K562 (cell line): ENCODE measurements around the gene CCNY. TPM values are rescaled to one million over a fixed set of nuclear protein-coding genes. Genes with fewer than 3 reads are reported as not detected.

Source experiments
- ATAC-seq: fragments of 200-7000 bp; cut with Tn5 transposase; 3 replicates; pipeline ENCODE4 v1.9.1; 2020; ENCODE audit warnings: moderate library complexity
- BruUV-seq: library from RNA; stranded (reverse); fragments of 400-500 nt; replicated peaks from 2 replicates; lab custom pipeline; 2021; lab: Mats Ljungman, UMichigan
- CTCF ChIA-PET: fragments of 300-600 bp; formaldehyde crosslinking; extraction: SDS; loops from one replicate; lab custom pipeline; 2021; ENCODE audit warnings: low intra/inter-chr PET ratio; lab: Yijun Ruan, JAX
- POLR2A ChIA-PET: fragments of 300-600, 350-650 bp; sonication (Branson Sonifier 250); formaldehyde crosslinking; extraction: SDS; loops from one replicate; lab custom pipeline; 2021; ENCODE audit warnings: antibody characterized with exemption, inconsistent platforms; lab: Yijun Ruan, JAX
- DNase-seq, 4 experiments: peaks; one replicate each; pipeline versions ENCODE4 v3.0.0 to v3.0.0-alpha.2; 2011 to 2018; ENCODE audit warnings: low spot score in 3 of 4, mixed read lengths in 3 of 4; ENCODE audit errors: extremely low read depth in 1 of 4
- FAIRE-seq: peaks from 2 replicates; lab custom pipeline; 2011; peaks lifted over from hg19 to GRCh38; lab: Jason Lieb, UNC
- H2AFZ ChIP-seq: 2 replicates; pipeline ENCODE4 v1.6.0; 2011; ENCODE audit warnings: low read depth, low read length, control low read depth, inconsistent platforms
- H3K27ac ChIP-seq: fragments of 200-600 bp; 3 replicates; pipeline ENCODE4 v1.8.0; 2011; ENCODE audit warnings: low read depth, mild to moderate bottlenecking, control low read depth, inconsistent platforms, low read length, moderate library complexity, mixed read lengths; ENCODE audit errors: extremely low read depth
- H3K27me3 ChIP-seq, 2 experiments: fragments of 300-600 bp in 1 of 2; 2 replicates in 1 of 2; 3 replicates in 1 of 2; pipeline versions ENCODE4 v1.6.0 to v1.8.0; 2011; ENCODE audit warnings: inconsistent platforms in 2 of 2, low read length in 2 of 2, mild to moderate bottlenecking in 1 of 2, mixed read lengths in 1 of 2, moderate library complexity in 1 of 2; ENCODE audit not compliant: control insufficient read depth in 2 of 2, insufficient read depth in 2 of 2
- H3K36me3 ChIP-seq: fragments of 300-600 bp; 3 replicates; pipeline ENCODE4 v1.8.0; 2011; ENCODE audit warnings: mild to moderate bottlenecking, low read length, inconsistent platforms; ENCODE audit not compliant: control insufficient read depth, insufficient read depth
- H3K4me1 ChIP-seq, 2 experiments: fragments of 200-600 bp in 1 of 2; replicated peaks in 1 of 2; 2 replicates in 1 of 2; 3 replicates in 1 of 2; pipeline versions ENCODE4 v1.5.1 to v1.8.0; 2011; ENCODE audit warnings: inconsistent platforms in 2 of 2, low read length in 2 of 2, mild to moderate bottlenecking in 1 of 2, mixed read lengths in 1 of 2, moderate library complexity in 1 of 2; ENCODE audit not compliant: control insufficient read depth in 2 of 2, insufficient read depth in 2 of 2
- H3K4me2 ChIP-seq: 2 replicates; pipeline ENCODE4 v1.6.1; 2011; ENCODE audit warnings: low read length, control low read depth, inconsistent platforms, mixed read lengths; ENCODE audit not compliant: insufficient read depth
- H3K4me3 ChIP-seq: fragments of 200-600 bp; sonication (generic), shearing (Covaris generic); 2 replicates; pipeline ENCODE4 v1.5.1; 2016; ENCODE audit warnings: control low read depth, inconsistent platforms
- H3K79me2 ChIP-seq: fragments of 200-600 bp; 3 replicates; pipeline ENCODE4 v1.8.0; 2011; ENCODE audit warnings: low read length, inconsistent platforms; ENCODE audit not compliant: control insufficient read depth, insufficient read depth
- H3K9ac ChIP-seq, 2 experiments: 2 replicates each; pipeline versions ENCODE4 v1.6.0 to v1.6.1; 2011; ENCODE audit warnings: low read depth in 2 of 2, low read length in 2 of 2, control low read depth in 1 of 2, inconsistent platforms in 1 of 2, mild to moderate bottlenecking in 1 of 2, mixed read lengths in 1 of 2; ENCODE audit not compliant: insufficient read depth in 1 of 2
- H3K9me1 ChIP-seq: one replicate; pipeline ENCODE4 v1.6.0; 2011; ENCODE audit warnings: inconsistent platforms, mild to moderate bottlenecking, low read length, moderate library complexity; ENCODE audit not compliant: control insufficient read depth, insufficient read depth
- H3K9me3 ChIP-seq: replicated peaks from 2 replicates; pipeline ENCODE4 v1.5.1; 2011; ENCODE audit warnings: low read depth, low read length, inconsistent platforms; ENCODE audit not compliant: control insufficient read depth, insufficient read depth
- H4K20me1 ChIP-seq: replicated peaks from 2 replicates; pipeline ENCODE4 v1.6.1; 2011; ENCODE audit warnings: low read length, inconsistent platforms, mixed read lengths; ENCODE audit not compliant: control insufficient read depth, insufficient read depth
- CBX5 ChIP-seq: IDR thresholded peaks from 2 replicates; pipeline ENCODE4 v1.6.1; 2014; ENCODE audit warnings: low read depth, borderline replicate concordance
- GABPB2 ChIP-seq: fragments of 250-450 bp; sonication (Bioruptor Pico); conservative IDR thresholded peaks from 2 replicates; pipeline ENCODE4 v1.5.1; 2021; ENCODE audit warnings: mild to moderate bottlenecking
- KAT7 ChIP-seq: sonication (generic); formaldehyde crosslinking; IDR thresholded peaks from 2 replicates; pipeline ENCODE4 v1.8.0; 2022; ENCODE audit warnings: missing genetic modification reagents, mild to moderate bottlenecking, borderline replicate concordance
- KAT8 ChIP-seq: fragments of 450-650 bp; IDR thresholded peaks from 2 replicates; pipeline ENCODE4 v1.6.1; 2016; ENCODE audit warnings: low read depth, mild to moderate bottlenecking
- KLF6 ChIP-seq: fragments of 250-450 bp; sonication (Bioruptor Pico); IDR thresholded peaks from 2 replicates; pipeline ENCODE4 v1.4.0; 2020; ENCODE audit warnings: mild to moderate bottlenecking, moderate library complexity, borderline replicate concordance
- MEIS2 ChIP-seq: fragments of 450-650 bp; IDR thresholded peaks from 2 replicates; pipeline ENCODE4 v1.6.1; 2014; ENCODE audit warnings: mild to moderate bottlenecking; ENCODE audit not compliant: partially characterized antibody
- MLX ChIP-seq, 2 experiments: fragments of 450-650 bp in 1 of 2; sonication (generic) in 1 of 2; formaldehyde crosslinking; conservative IDR thresholded peaks; 2 replicates each; pipeline versions ENCODE4 v1.4.0 to v1.8.1; 2020 to 2022; ENCODE audit warnings: mild to moderate bottlenecking in 1 of 2, missing genetic modification reagents in 1 of 2
- NBN ChIP-seq: fragments of 450-650 bp; IDR thresholded peaks from 2 replicates; pipeline ENCODE4 v1.6.1; 2016; ENCODE audit warnings: low read depth, mild to moderate bottlenecking
- NFIX ChIP-seq: fragments of 250-450 bp; sonication (Bioruptor Pico); IDR thresholded peaks from 2 replicates; pipeline ENCODE4 v1.4.0; 2020; ENCODE audit warnings: low read depth, mild to moderate bottlenecking, moderate library complexity
- NFXL1 ChIP-seq: fragments of 450-650 bp; formaldehyde crosslinking; IDR thresholded peaks from 2 replicates; pipeline ENCODE4 v1.4.0; 2021; ENCODE audit warnings: mild to moderate bottlenecking
- NUFIP1 ChIP-seq: fragments of 450-650 bp; IDR thresholded peaks from 2 replicates; pipeline ENCODE4 v1.6.1; 2018; ENCODE audit not compliant: partially characterized antibody
- PHF20 ChIP-seq: fragments of 450-650 bp; IDR thresholded peaks from 2 replicates; pipeline ENCODE4 v1.6.1; 2018; ENCODE audit not compliant: partially characterized antibody
- POLR2AphosphoS2 ChIP-seq: IDR thresholded peaks from 2 replicates; pipeline ENCODE4 v1.6.1; 2012; ENCODE audit warnings: low read length, improper control_type of control experiment
- POLR2H ChIP-seq: IDR thresholded peaks from 2 replicates; pipeline ENCODE4 v1.6.1; 2016; ENCODE audit warnings: missing genetic modification characterization, low read depth, mild to moderate bottlenecking, control low read depth, missing compliant biosample characterization, moderate library complexity
- PRMT5 ChIP-seq: sonication (generic); formaldehyde crosslinking; IDR thresholded peaks from 2 replicates; pipeline ENCODE4 v1.5.0; 2020; ENCODE audit warnings: missing genetic modification reagents
- RBM39 ChIP-seq: fragments of 200-400 bp; formaldehyde crosslinking; optimal IDR thresholded peaks from 2 replicates; pipeline ENCODE3; 2018; ENCODE audit warnings: low read depth, low read length
- SMARCA4 ChIP-seq: fragments of 450-650 bp; IDR thresholded peaks from 2 replicates; pipeline ENCODE4 v1.6.1; 2016
- SUPT5H ChIP-seq: fragments of 450-650 bp; IDR thresholded peaks from 2 replicates; pipeline ENCODE4 v1.6.1; 2016
- TSC22D4 ChIP-seq: fragments of 450-650 bp; IDR thresholded peaks from 2 replicates; pipeline ENCODE4 v1.6.1; 2016; ENCODE audit warnings: missing genetic modification characterization, missing biosample characterization, control low read depth
- ZNF134 ChIP-seq: fragments of 250-450 bp; sonication (Bioruptor Pico); conservative IDR thresholded peaks from 2 replicates; pipeline ENCODE4 v1.4.0; 2020
- ZNF740 ChIP-seq, 3 experiments: fragments of 200-800 bp in 1 of 3; sonication (Bioruptor generic) in 1 of 3; sonication (generic) in 1 of 3; formaldehyde crosslinking in 1 of 3; IDR thresholded peaks; 2 replicates each; pipeline versions ENCODE4 v1.6.1 to v1.8.0; 2016 to 2022; ENCODE audit warnings: mild to moderate bottlenecking in 2 of 3, missing compliant biosample characterization in 2 of 3, missing genetic modification characterization in 2 of 3, missing genetic modification reagents in 1 of 3
- ZZZ3 ChIP-seq: fragments of 450-650 bp; IDR thresholded peaks from 2 replicates; pipeline ENCODE4 v1.6.1; 2016; ENCODE audit warnings: antibody characterized with exemption, mild to moderate bottlenecking, moderate library complexity
- WGBS: fragments of 100-300 bp; shearing (Covaris generic); methylation state at CpG from one replicate; pipeline ENCODE4 v1.1.6; 2016; ENCODE audit warnings: low coverage, mixed read lengths; ENCODE audit not compliant: insufficient coverage; ENCODE audit errors: missing lambda C conversion rate; 5-methylcytosine and 5-hydroxymethylcytosine counted together
- in situ Hi-C: fragments of 300-500 bp; cut with MboI; formaldehyde crosslinking; loops from 4 replicates; pipeline ENCODE4 v1.15.0; 2018; ENCODE audit warnings: inconsistent platforms, mixed read lengths
- intact Hi-C: fragments of 100-400 bp; cut with micrococcal nuclease; formaldehyde crosslinking; loops from 2 replicates; pipeline ENCODE4 v1.14.2; 2022
- polyA plus RNA-seq, 8 experiments: library from polyadenylated mRNA; depleted of rRNA in 4 of 8; stranded (reverse) in 5 of 8; unstranded in 3 of 8; fragments of >200 nt; fragmentation: Nextera tagmentation in 2 of 8; fragmentation: Illumina TruSeq in 1 of 8; extraction: Ambion mirVana in 2 of 8; extraction: Trizol in 1 of 8; gene quantifications; 2 replicates each; pipeline versions ENCODE4 v1.2.1 to v1.2.3, GENCODE V29; 2011 to 2014; ENCODE audit warnings: inconsistent platforms in 1 of 8, missing spikeins in 1 of 8
- total RNA-seq, 7 experiments: library from RNA; depleted of rRNA in 6 of 7; stranded (reverse); fragments of >200 nt in 6 of 7; fragmentation: Illumina TruSeq in 2 of 7; extraction: Trizol in 2 of 7; gene quantifications; 2 replicates each; pipeline versions ENCODE4 v1.2.1 to v1.2.3, GENCODE V29; 2011 to 2021; ENCODE audit warnings: low replicate concordance in 1 of 7

The CCNY gene
- total and polyA plus RNA-seq, 9 of the 15 experiments (the other 6 are each of a cell fraction or from before 2014, with no cell fraction given) = 8.4 to 109 (median 38.6) TPM

- no peak for TF ChIP-seq MLX (CRISPR knock-in tag; conservative IDR thresholded peaks at IDR 0.05)
- TF ChIP-seq KLF6 (CRISPR knock-in tag) = no peak
- TF ChIP-seq SUPT5H = 0 out of 2 replicates have a peak, but pooled peaks have one; percentile 33
- no peak for TF ChIP-seq KAT7 (CRISPR knock-in tag)
- TF ChIP-seq KAT8 = no peak
- TF ChIP-seq GABPB2 = no peak
- TF ChIP-seq NFXL1 (CRISPR knock-in tag) = no peak
- TF ChIP-seq, all 486 proteins: peak for 4
These were observed 239.3 kb downstream of the CCNY start (continued) for GRCh38 chr10:35575640-35576039.

- H3K27ac ChIP-seq = no peak overlapping the region
- in situ Hi-C loops (no loop called here), intact Hi-C loops (no loop called here)
- no peaks in the 10 kb centered on the region for H4K20me1 ChIP-seq
- no TSS peak for BruUV-seq
- no peak overlapping the region for H3K4me2 ChIP-seq
- TF ChIP-seq NUFIP1 (no peak), ZNF134 (CRISPR knock-in tag) (peak; percentile 76), POLR2H (no peak), TSC22D4 (no peak), POLR2AphosphoS2 (0 out of 2 replicates have a peak, but pooled peaks have one; percentile 43), NFIX (CRISPR knock-in tag) (no peak), SMARCA4 (no peak), NBN (no peak), PHF20 (no peak), ZNF740 (CRISPR knock-in tag; IDR thresholded peaks at IDR 0.05) (no peak), ZNF740 (tag; IDR thresholded peaks at IDR 0.05) (no peak), RBM39 (no peak), CBX5 (no peak), ZZZ3 (no peak), MEIS2 (no peak), PRMT5 (CRISPR knock-in tag) (no peak)
- H3K9me3 ChIP-seq = no peaks in the 10 kb centered on the region
- ChIA-PET POLR2A (interaction anchor here (0.7 to 2.1 kb wide), 4 partner anchors 8 to 486 kb away, joined by 3 to 5 read pairs (median 4); partner anchors contain the start of gene CUL2), CTCF (no interaction called here)
- peaks cover 17% of the 10 kb centered on the region in 2 experiments for H3K27me3 ChIP-seq
- FAIRE-seq = no peak
- no peak overlapping the region for H3K9ac ChIP-seq
- no peak overlapping the region for H2AFZ ChIP-seq
- H3K79me2 ChIP-seq = no peaks in the 10 kb centered on the region
- H3K9me1 ChIP-seq = no peaks in the 10 kb centered on the region
- H3K36me3 ChIP-seq = peaks cover 4% of the 10 kb centered on the region; the same call in 1 of the 3 replicates
- no peak for DNase-seq
- no peaks in the 10 kb centered on the region for H3K4me1 ChIP-seq
- 52% methylated on average over 2 of the region's 3 CpGs for WGBS
- ATAC-seq = no peak
- no peak overlapping the region for H3K4me3 ChIP-seq
These were observed 240.4 kb downstream of the CCNY start for GRCh38 chr10:35576730-35577129.
